ENCODE measurements around the gene SIVA1. TPM values are rescaled to one million over a fixed set of nuclear protein-coding genes. Genes with fewer than 3 reads are reported as not detected.

The SIVA1 gene
- total and polyA plus RNA-seq, 7 donors, result 55.8 to 233 (median 105) TPM

DNA sequence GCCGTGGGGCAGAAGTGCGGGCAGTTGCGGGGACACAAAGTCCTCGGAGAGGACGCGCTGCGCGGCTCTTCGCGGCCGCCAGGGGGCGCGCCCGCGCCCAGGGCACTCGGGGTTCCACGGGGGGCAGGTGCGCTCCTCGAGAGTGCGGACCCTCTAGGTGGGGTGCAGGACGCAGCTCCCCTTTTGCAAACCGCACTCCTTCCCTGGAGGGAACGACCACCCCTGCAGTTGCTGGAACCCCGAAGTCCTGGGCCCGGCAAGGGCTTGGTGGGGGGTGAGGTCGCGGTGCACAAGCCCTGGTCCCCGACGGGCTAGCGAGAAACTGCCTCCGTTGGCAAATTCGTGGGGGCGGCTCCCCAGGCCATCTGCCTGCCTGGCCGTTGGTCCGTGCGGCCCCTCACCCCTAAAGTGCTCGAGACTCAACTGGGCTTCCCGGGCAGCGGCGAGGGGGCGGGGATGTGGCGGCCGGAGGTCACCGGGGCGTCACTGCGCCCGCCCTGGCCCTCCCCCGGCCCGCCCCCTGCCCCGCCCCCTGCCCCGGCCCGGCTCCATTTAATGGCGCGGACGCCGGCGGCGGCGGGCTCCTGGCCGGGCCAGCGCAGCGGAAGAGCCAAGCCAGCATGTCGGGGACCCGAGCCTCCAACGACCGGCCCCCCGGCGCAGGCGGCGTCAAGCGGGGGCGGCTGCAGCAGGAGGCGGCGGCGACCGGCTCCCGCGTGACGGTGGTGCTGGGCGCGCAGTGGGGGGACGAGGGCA lies 29.1 kb upstream of the SIVA1 start, which contains the start of gene ADSS1:
ADSS1 (plus strand) TSS at position 579 of the 756 bp plus-strand sequence; CDS start at position 621, 42 bp downstream.
- 1 to 2% (median 1%) methylated on average over 36 to 82 of the region's 82 CpGs for WGBS, 3 donors
- Histone ChIP-seq H3K27me3 (ENCODE audit: insufficient read depth in 3 of 3, low read length in 2 of 3) (no peaks in the 10 kb centered on the region), H3K36me3 (ENCODE audit: insufficient read depth in 1 of 2, low read depth in 1 of 2) (peaks cover 0 to 8% of the 10 kb centered on the region in 2 donors), H3K4me3 (peak within 1 kb of the TSS; percentile 82), H3K4me1 (peaks cover 56% of the 10 kb centered on the region), H3K9me3 (no peaks in the 10 kb centered on the region), H3K27ac (peak within 1 kb of the TSS; percentile 83)
- ATAC-seq (peak; percentile 47 to 59 (median 52)), DNase-seq (peak; percentile 78 to 87)
- peak; percentile 94 for TF ChIP-seq CTCF (IDR thresholded peaks at IDR 0.05)
- intact Hi-C loops (cut with DNase I), result no loop called here

GRCh38 chr14:104724407-104724980 lies 28.5 kb upstream of the SIVA1 start:
- Histone ChIP-seq H3K27me3 (ENCODE audit: insufficient read depth in 3 of 3, low read length in 2 of 3) (no peaks in the 10 kb centered on the region), H3K4me3 (peak overlapping the region; percentile 82), H3K27ac (peak overlapping the region; percentile 83), H3K4me1 (peaks cover 51% of the 10 kb centered on the region), H3K9me3 (no peaks in the 10 kb centered on the region), H3K36me3 (ENCODE audit: insufficient read depth in 1 of 2, low read depth in 1 of 2) (peaks cover 0 to 6% of the 10 kb centered on the region in 2 donors)
- no peak for TF ChIP-seq CTCF (IDR thresholded peaks at IDR 0.05)
- WGBS, 3 donors, result 2% methylated on average over 12 to 27 of the region's 27 CpGs
- peak; percentile 83 to 93 for DNase-seq
- peak; percentile 22 to 55 (median 48) for ATAC-seq
- intact Hi-C loops (cut with DNase I), result no loop called here

- ATAC-seq (peak; percentile 55 to 63 (median 56)), DNase-seq (peak; percentile 76 to 91)
- no peaks in the 10 kb centered on the region for H3K27me3 ChIP-seq (ENCODE audit: insufficient read depth in 3 of 3, low read length in 2 of 3)
- H3K36me3 ChIP-seq (ENCODE audit: insufficient read depth in 1 of 2, low read depth in 1 of 2), result no peaks in the 10 kb centered on the region
- 10 to 18% (median 11%) methylated on average over 21 to 24 of the region's 24 CpGs for WGBS, 3 donors
- H3K27ac ChIP-seq, result peak overlapping the region; percentile 83
- peak; percentile 22 for TF ChIP-seq CTCF (IDR thresholded peaks at IDR 0.05)
- H3K4me3 ChIP-seq, result peak overlapping the region; percentile 82
- peaks cover 54% of the 10 kb centered on the region for H3K4me1 ChIP-seq
- intact Hi-C loops (cut with DNase I), result no loop called here
- no peaks in the 10 kb centered on the region for H3K9me3 ChIP-seq
Measured at GRCh38 chr14:104724981-104725771, 27.8 kb upstream of the SIVA1 start.

DNA sequence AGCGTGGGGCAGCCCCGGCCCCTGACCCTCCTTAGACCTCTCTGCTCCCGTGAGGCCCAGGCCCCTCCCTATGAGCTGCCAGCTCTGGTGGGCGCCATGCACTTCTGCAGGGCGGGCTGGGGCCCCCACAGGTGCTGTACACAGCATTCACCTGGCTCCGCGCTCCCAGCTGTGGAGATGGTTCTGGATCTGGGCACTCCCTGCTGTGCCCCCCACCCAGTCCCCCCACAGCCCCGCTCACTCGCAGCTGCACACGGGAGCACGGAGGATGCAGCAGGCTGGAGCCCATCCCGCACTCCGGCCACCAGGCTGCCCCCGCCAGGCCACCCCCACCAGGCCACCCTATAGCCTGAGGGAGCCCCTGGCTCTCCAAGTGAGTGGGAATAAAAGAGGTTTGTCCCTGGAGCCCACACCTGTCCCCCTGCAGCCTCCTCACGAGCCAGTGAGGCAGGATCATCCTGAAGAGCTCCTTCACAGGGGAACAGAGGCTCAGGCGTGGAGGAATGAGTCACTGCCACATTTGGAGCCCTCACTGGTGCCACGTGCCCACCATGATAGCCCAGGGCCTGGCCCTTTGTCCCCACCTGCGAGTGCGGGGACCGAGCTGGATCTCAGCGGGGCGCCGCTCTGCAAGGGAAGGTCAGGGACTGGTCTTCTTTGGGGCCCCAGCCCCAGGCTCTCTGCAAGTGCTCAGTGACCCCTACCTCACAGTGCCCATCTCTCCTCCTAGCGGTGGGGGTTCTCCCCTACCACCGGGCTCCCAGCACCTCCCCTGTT lies 27.0 kb upstream of the SIVA1 start:
- ATAC-seq, result peak in 3 of 4 donors; percentile 22 to 47 (median 32)
- H3K4me3 ChIP-seq, result peak overlapping the region; percentile 82
- no peak for TF ChIP-seq CTCF (IDR thresholded peaks at IDR 0.05)
- 39 to 55% (median 40%) methylated on average over 24 to 25 of the region's 25 CpGs for WGBS, 3 donors
- no peaks in the 10 kb centered on the region for H3K36me3 ChIP-seq (ENCODE audit: insufficient read depth in 1 of 2, low read depth in 1 of 2)
- no peaks in the 10 kb centered on the region for H3K9me3 ChIP-seq
- H3K27me3 ChIP-seq (ENCODE audit: insufficient read depth in 3 of 3, low read length in 2 of 3), result no peaks in the 10 kb centered on the region
- intact Hi-C loops (cut with DNase I), result no loop called here
- peak in 1 of 2 donors; percentile 78 for DNase-seq
- H3K27ac ChIP-seq, result peak overlapping the region; percentile 83
- peaks cover 60% of the 10 kb centered on the region for H3K4me1 ChIP-seq
